Measurements from ENCODE around the gene FAR2. TPM values are rescaled to one million over a fixed set of nuclear protein-coding genes. Genes with fewer than 3 reads are reported as not detected.

The FAR2 gene
- total RNA-seq, 2 experiments from 2014 or later, result 14.5 to 16.9 TPM

DNA sequence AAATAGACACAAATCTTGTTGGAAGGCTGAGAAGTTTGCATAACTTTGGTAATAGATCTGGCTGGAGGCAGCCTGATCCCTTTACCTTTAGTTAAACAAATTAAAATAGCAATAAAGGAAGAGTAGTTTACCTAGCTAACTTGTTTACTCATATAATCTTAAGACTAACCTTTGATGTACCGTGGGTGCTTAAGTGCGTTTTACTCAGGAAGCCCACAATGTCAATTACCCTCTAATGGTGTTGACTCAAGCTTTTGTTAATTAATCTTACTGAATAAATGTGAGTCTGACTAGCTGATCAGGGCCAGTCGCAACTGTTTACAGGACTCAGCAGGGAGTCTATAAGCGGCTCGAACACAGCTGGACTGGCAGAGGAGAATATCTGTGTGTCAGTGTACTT, 51.5 kb downstream of the FAR2 start:
- no peak overlapping the region for H3K4me3 Mint-ChIP-seq
- DNase-seq (no peak), ATAC-seq (ENCODE audit: low read depth) (no peak)
- no peak overlapping the region for H3K27ac Mint-ChIP-seq
- H3K9me3 Mint-ChIP-seq, result peaks cover 7% of the 10 kb centered on the region
- POLR2A ChIA-PET, result no interaction called here
- H3K36me3 Mint-ChIP-seq, result peaks cover 4% of the 10 kb centered on the region
- no peaks in the 10 kb centered on the region for H3K4me1 Mint-ChIP-seq
- no peaks in the 10 kb centered on the region for H3K27me3 Mint-ChIP-seq

GRCh38 chr12:29201296-29201695, 52.2 kb downstream of the FAR2 start:
- no peaks in the 10 kb centered on the region for H3K4me1 Mint-ChIP-seq
- DNase-seq (no peak), ATAC-seq (ENCODE audit: low read depth) (no peak)
- peaks cover 7% of the 10 kb centered on the region for H3K9me3 Mint-ChIP-seq
- POLR2A ChIA-PET, result no interaction called here
- no peak overlapping the region for H3K4me3 Mint-ChIP-seq
- H3K27me3 Mint-ChIP-seq, result no peaks in the 10 kb centered on the region
- peaks cover 4% of the 10 kb centered on the region for H3K36me3 Mint-ChIP-seq
- no peak overlapping the region for H3K27ac Mint-ChIP-seq

DNA sequence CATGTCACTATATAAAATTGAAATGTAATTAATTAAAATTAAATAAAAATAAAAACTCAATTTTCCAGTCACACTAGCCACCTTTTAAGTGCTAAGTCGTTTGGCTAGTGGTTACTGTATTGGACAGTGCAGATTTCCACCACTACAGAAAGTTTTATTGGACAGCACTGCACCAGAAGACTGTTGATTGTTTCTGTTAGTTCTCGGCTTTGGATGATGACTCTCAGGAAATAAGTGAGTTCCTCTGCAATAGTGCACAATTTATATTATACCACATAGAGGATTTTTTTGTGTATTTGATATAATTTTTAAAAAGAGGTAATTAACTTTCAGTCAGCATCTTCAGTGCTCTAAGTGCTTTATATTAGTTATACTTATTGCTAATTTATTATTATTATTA, 52.7 kb downstream of the FAR2 start:
- no peaks in the 10 kb centered on the region for H3K4me1 Mint-ChIP-seq
- POLR2A ChIA-PET, result no interaction called here
- no peak overlapping the region for H3K27ac Mint-ChIP-seq
- DNase-seq (no peak), ATAC-seq (ENCODE audit: low read depth) (no peak)
- no peak overlapping the region for H3K4me3 Mint-ChIP-seq
- peaks cover 7% of the 10 kb centered on the region for H3K9me3 Mint-ChIP-seq
- peaks cover 4% of the 10 kb centered on the region for H3K36me3 Mint-ChIP-seq
- no peaks in the 10 kb centered on the region for H3K27me3 Mint-ChIP-seq

DNA sequence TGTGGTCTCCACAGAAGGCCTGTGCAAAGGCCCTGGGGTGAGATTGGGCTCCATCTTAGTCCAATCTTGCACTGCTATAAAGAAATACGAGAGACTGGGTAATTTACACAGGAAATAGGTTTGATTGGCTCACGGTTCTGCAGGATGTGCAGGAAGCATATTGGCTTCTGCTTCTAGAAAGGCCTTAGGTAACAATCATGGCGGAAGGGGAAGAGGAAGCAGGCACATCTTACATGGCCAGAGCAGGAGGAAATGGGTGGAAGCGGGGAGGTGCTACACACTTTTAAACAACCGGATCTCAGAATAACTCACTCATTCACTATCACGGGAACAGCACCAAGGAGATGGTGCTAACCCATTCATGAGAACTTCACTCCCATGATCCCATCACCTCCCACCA, 55.4 kb downstream of the FAR2 start:
- DNase-seq (no peak), ATAC-seq (ENCODE audit: low read depth) (no peak)
- H3K27me3 Mint-ChIP-seq, result no peaks in the 10 kb centered on the region

GRCh38 chr12:29207120-29207519, 58.0 kb downstream of the FAR2 start:
- peaks cover 4% of the 10 kb centered on the region for H3K36me3 Mint-ChIP-seq
- DNase-seq (no peak), ATAC-seq (ENCODE audit: low read depth) (no peak)
- H3K27me3 Mint-ChIP-seq, result no peaks in the 10 kb centered on the region
- no peak overlapping the region for H3K27ac Mint-ChIP-seq
- H3K4me3 Mint-ChIP-seq, result no peak overlapping the region
- no peaks in the 10 kb centered on the region for H3K4me1 Mint-ChIP-seq
- POLR2A ChIA-PET, result no interaction called here
- peaks cover 4% of the 10 kb centered on the region for H3K9me3 Mint-ChIP-seq

More for the DNA sequence above, 55.4 kb downstream of the FAR2 start:
- peaks cover 4% of the 10 kb centered on the region for H3K36me3 Mint-ChIP-seq
- H3K27ac Mint-ChIP-seq, result no peak overlapping the region
- POLR2A ChIA-PET, result no interaction called here
- peaks cover 6% of the 10 kb centered on the region for H3K9me3 Mint-ChIP-seq
- no peaks in the 10 kb centered on the region for H3K4me1 Mint-ChIP-seq
- no peak overlapping the region for H3K4me3 Mint-ChIP-seq

DNA sequence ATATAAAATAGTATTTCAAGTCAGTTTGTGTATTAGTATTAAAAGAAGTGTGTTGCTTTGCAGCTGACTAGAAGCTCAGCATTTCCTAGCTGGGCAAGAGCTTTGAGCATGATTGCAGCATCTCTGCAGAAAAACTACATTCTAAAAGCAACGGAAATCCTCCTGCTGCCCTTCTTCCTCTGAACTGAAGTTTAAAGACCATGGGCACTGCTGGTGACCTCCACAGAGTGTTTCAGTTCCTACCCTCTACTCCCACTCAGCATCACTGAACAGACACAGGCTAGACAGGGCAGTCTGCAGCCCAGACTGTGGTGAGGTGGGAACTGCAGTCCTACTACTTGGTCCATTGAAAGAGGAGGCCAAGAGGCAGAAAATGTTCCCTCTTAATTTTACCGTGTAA, 59.0 kb downstream of the FAR2 start:
- ATAC-seq (ENCODE audit: low read depth) (no peak), DNase-seq (no peak)
- Mint-ChIP-seq H3K27me3 (no peaks in the 10 kb centered on the region), H3K9me3 (peaks cover 4% of the 10 kb centered on the region), H3K27ac (no peak overlapping the region), H3K36me3 (peaks cover 2% of the 10 kb centered on the region), H3K4me1 (peaks cover 2% of the 10 kb centered on the region), H3K4me3 (no peak overlapping the region)
- POLR2A ChIA-PET, result no interaction called here

- POLR2A ChIA-PET, result no interaction called here
- ATAC-seq (ENCODE audit: low read depth), result no peak
Measured at GRCh38 chr12:29208936-29209701, 60.0 kb downstream of the FAR2 start.

GRCh38 chr12:29211696-29212095, 62.6 kb downstream of the FAR2 start:
- POLR2A ChIA-PET, result no interaction called here
- H3K9me3 Mint-ChIP-seq, result no peaks in the 10 kb centered on the region
- ATAC-seq (ENCODE audit: low read depth) (no peak), DNase-seq (no peak)
- H3K27ac Mint-ChIP-seq, result no peak overlapping the region
- peaks cover 2% of the 10 kb centered on the region for H3K27me3 Mint-ChIP-seq
- H3K36me3 Mint-ChIP-seq, result no peaks in the 10 kb centered on the region
- H3K4me1 Mint-ChIP-seq, result peaks cover 2% of the 10 kb centered on the region
- no peak overlapping the region for H3K4me3 Mint-ChIP-seq

More at GRCh38 chr12:29208936-29209701, 60.0 kb downstream of the FAR2 start:
- H3K36me3 Mint-ChIP-seq, result peaks cover 2% of the 10 kb centered on the region
- peaks cover 2% of the 10 kb centered on the region for H3K9me3 Mint-ChIP-seq
- DNase-seq, result no peak
- H3K4me1 Mint-ChIP-seq, result peaks cover 2% of the 10 kb centered on the region
- no peak overlapping the region for H3K4me3 Mint-ChIP-seq
- H3K27ac Mint-ChIP-seq, result no peak overlapping the region
- H3K27me3 Mint-ChIP-seq, result no peaks in the 10 kb centered on the region

DNA sequence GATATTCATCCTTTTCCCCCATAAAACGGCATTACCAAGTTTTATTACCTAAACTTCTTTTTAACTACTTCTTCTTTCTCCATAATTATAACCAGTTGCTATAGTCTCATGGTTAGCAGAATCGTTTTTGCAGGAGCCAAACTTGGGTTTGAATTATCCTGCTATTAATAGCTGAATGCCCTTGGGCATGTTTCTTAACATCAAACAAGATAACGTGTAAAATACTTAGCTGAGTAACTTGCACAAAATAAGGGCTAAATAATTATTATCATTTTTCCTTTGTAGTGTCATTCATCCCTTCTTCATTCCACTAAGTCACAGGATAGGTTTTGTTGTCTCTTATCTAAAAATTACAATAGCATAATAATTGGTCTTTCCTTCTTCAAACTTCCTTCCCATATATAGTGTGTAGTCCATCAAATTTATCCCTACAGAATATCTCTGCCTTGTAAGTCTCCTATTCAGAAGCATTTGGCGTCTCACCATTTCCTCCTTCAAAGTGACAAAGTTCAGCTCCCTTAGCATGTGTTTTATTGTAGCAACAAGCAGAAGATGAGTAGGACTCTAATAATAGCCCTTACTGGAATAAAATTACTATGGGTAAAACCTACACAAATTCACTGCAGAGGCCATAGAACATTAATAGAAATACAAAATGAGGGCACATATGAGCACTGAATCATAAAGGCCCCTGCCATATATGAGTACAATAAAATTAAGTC, 63.8 kb downstream of the FAR2 start:
- no peaks in the 10 kb centered on the region for H3K9me3 Mint-ChIP-seq
- ATAC-seq (ENCODE audit: low read depth), result no peak
- no peak overlapping the region for H3K27ac Mint-ChIP-seq
- POLR2A ChIA-PET, result no interaction called here
- DNase-seq, result no peak
- peaks cover 2% of the 10 kb centered on the region for H3K27me3 Mint-ChIP-seq
- peaks cover 2% of the 10 kb centered on the region for H3K4me1 Mint-ChIP-seq
- H3K4me3 Mint-ChIP-seq, result no peak overlapping the region
- H3K36me3 Mint-ChIP-seq, result no peaks in the 10 kb centered on the region

- POLR2A ChIA-PET, result no interaction called here
- peaks cover 2% of the 10 kb centered on the region for H3K4me1 Mint-ChIP-seq
Measured at GRCh38 chr12:29216266-29216665, 67.2 kb downstream of the FAR2 start.

GRCh38 chr12:29216797-29217575, 67.9 kb downstream of the FAR2 start:
- ATAC-seq (ENCODE audit: low read depth) (no peak), DNase-seq (no peak)
- no peak overlapping the region for H3K27ac Mint-ChIP-seq
- H3K4me1 Mint-ChIP-seq, result peaks cover 2% of the 10 kb centered on the region
- peaks cover 1% of the 10 kb centered on the region for H3K36me3 Mint-ChIP-seq
- H3K4me3 Mint-ChIP-seq, result no peak overlapping the region
- no peaks in the 10 kb centered on the region for H3K9me3 Mint-ChIP-seq
- peaks cover 2% of the 10 kb centered on the region for H3K27me3 Mint-ChIP-seq
- POLR2A ChIA-PET, result interaction anchor here (0.8 kb wide), 1 partner anchor 160 kb away, joined by 3 read pairs; no protein-coding TSS in a partner anchor

More at GRCh38 chr12:29216266-29216665, 67.2 kb downstream of the FAR2 start:
- peaks cover 1% of the 10 kb centered on the region for H3K36me3 Mint-ChIP-seq
- H3K4me3 Mint-ChIP-seq, result no peak overlapping the region
- ATAC-seq (ENCODE audit: low read depth) (no peak), DNase-seq (no peak)
- peaks cover 2% of the 10 kb centered on the region for H3K27me3 Mint-ChIP-seq
- H3K9me3 Mint-ChIP-seq, result no peaks in the 10 kb centered on the region
- no peak overlapping the region for H3K27ac Mint-ChIP-seq

DNA sequence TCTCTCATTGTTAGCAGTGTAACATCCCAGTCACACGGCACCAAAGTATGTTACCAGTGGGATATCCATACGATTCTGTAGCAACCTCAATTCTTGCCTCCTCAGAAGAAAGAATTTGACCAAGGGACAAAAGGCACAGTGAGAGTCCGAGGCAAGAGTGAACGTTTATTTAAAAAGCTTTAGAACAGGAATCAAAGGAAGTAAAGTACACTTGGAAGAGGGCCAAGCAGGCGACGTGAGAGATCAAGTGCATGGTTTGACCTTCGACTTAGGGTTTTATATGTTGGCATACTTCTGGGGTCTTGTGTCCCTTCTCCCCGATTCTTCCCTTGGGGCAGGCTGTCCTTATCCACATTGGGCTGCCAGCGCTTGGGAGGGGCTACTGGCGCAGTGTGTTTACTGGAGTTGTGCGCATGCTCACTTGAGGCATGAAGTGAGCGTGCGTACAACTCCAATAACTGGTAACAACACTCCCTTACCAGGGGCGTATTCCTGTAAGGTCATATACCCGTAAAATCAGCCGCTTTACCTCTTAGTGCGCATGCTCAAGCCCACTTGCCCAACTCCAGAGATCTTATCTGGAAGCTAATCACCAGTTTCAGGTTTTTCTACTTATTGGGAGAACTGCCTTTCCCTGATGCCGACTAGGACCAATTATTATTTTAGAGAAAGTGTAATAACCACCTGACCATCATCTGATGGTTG, 71.7 kb downstream of the FAR2 start:
- Mint-ChIP-seq H3K27me3 (peaks cover 6% of the 10 kb centered on the region), H3K27ac (no peak overlapping the region), H3K9me3 (peaks cover 3% of the 10 kb centered on the region), H3K36me3 (peaks cover 5% of the 10 kb centered on the region), H3K4me1 (no peaks in the 10 kb centered on the region), H3K4me3 (no peak overlapping the region)
- POLR2A ChIA-PET, result no interaction called here
- ATAC-seq (ENCODE audit: low read depth) (no peak), DNase-seq (no peak)

DNA sequence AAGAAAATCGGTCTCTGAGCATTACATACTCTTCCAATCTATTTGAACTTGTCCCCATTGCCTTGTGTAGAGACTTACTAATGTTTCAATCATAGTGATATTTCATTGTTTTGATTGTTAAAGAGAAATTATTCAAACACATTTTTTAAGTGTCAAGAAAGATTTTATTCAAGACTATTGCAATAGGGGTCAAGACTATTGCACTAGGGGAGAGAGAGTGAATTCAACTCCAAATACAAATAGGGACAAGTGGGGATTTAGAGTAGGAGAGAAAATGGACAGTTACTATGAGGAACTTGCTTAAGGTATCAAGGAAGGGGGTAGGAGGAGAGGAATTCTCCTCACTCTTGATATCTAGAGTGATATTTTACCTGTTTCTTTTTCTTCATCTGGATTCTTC, 73.1 kb downstream of the FAR2 start:
- Mint-ChIP-seq H3K27ac (no peak overlapping the region), H3K27me3 (peaks cover 6% of the 10 kb centered on the region), H3K36me3 (peaks cover 5% of the 10 kb centered on the region), H3K9me3 (peaks cover 3% of the 10 kb centered on the region), H3K4me3 (no peak overlapping the region), H3K4me1 (no peaks in the 10 kb centered on the region)
- no peak for ATAC-seq (ENCODE audit: low read depth)
- POLR2A ChIA-PET, result no interaction called here
- DNase-seq, result no peak
